H1 (cell line): ENCODE data around the gene ZNF561. TPM values are rescaled to one million over a fixed set of nuclear protein-coding genes. Genes with fewer than 3 reads are reported as not detected.

Experiments
- CTCF ChIA-PET: fragments of 300-600 bp; sonication (Branson Sonifier 250); formaldehyde crosslinking; loops from one replicate; lab custom pipeline; 2021; ENCODE audit not compliant: partially characterized antibody; lab: Charles Lee
- POLR2A ChIA-PET: fragments of 300-600 bp; sonication (Branson Sonifier 250); formaldehyde crosslinking; loops from one replicate; lab custom pipeline; 2021; ENCODE audit warnings: inconsistent platforms; ENCODE audit not compliant: partially characterized antibody; lab: Charles Lee
- DNase-seq, 2 experiments: peaks; one replicate each; pipeline versions ENCODE4 v3.0.0 to v3.0.0-alpha.2; 2010 to 2022; ENCODE audit warnings: low spot score in 2 of 2, low read depth in 1 of 2, mixed read lengths in 1 of 2
- FAIRE-seq: peaks from 2 replicates; lab custom pipeline; 2011; peaks lifted over from hg19 to GRCh38; lab: Jason Lieb, UNC
- H2AFZ ChIP-seq: 2 replicates; pipeline ENCODE4 v1.8.1; 2012; ENCODE audit warnings: low read length, inconsistent platforms
- H2AK5ac ChIP-seq: 2 replicates; pipeline ENCODE4 v1.6.1; 2013; ENCODE audit warnings: low read depth, low read length
- H2BK120ac ChIP-seq: replicated peaks from 2 replicates; pipeline ENCODE3; 2013; ENCODE audit warnings: low read depth, low read length, inconsistent platforms
- H2BK12ac ChIP-seq: 2 replicates; pipeline ENCODE4 v1.6.1; 2013; ENCODE audit warnings: low read depth, low read length
- H2BK15ac ChIP-seq: 2 replicates; pipeline ENCODE4 v1.6.1; 2013; ENCODE audit warnings: low read length
- H2BK20ac ChIP-seq: 2 replicates; pipeline ENCODE4 v1.6.1; 2013; ENCODE audit warnings: low read length
- H2BK5ac ChIP-seq: 2 replicates; pipeline ENCODE4 v1.6.1; 2013; ENCODE audit warnings: low read depth, low read length
- H3K14ac ChIP-seq: 2 replicates; pipeline ENCODE4 v1.6.1; 2013; ENCODE audit warnings: inconsistent platforms; ENCODE audit not compliant: insufficient read length
- H3K18ac ChIP-seq: 2 replicates; pipeline ENCODE4 v1.6.1; 2013; ENCODE audit warnings: low read length; ENCODE audit errors: extremely low read depth
- H3K23ac ChIP-seq: 2 replicates; pipeline ENCODE4 v1.6.1; 2013; ENCODE audit warnings: inconsistent platforms; ENCODE audit not compliant: insufficient read length
- H3K23me2 ChIP-seq: 2 replicates; pipeline ENCODE4 v1.6.1; 2013; ENCODE audit warnings: low read depth, low read length
- H3K27ac ChIP-seq: 2 replicates; pipeline ENCODE4 v1.6.1; 2011; ENCODE audit warnings: low read depth, low read length, inconsistent platforms
- H3K27me3 ChIP-seq, 4 experiments: replicated peaks in 1 of 4; 1 replicate in 1 of 4; 2 replicates in 3 of 4; pipeline versions ENCODE4 v1.6.1 to v1.8.1; 2011 to 2013; ENCODE audit warnings: low read length in 3 of 4, mild to moderate bottlenecking in 3 of 4, inconsistent platforms in 2 of 4, mixed read lengths in 2 of 4, moderate library complexity in 1 of 4; ENCODE audit not compliant: control insufficient read depth in 3 of 4, insufficient read depth in 3 of 4; ENCODE audit errors: extremely low read depth in 1 of 4
- H3K36me3 ChIP-seq, 4 experiments: 2 replicates each; pipeline versions ENCODE4 v1.6.1 to v1.8.1; 2011 to 2013; ENCODE audit warnings: mild to moderate bottlenecking in 4 of 4, low read length in 3 of 4, moderate library complexity in 2 of 4, control low read depth in 1 of 4, inconsistent platforms in 1 of 4; ENCODE audit not compliant: insufficient read depth in 4 of 4, control insufficient read depth in 2 of 4
- H3K4ac ChIP-seq: replicated peaks from 2 replicates; pipeline ENCODE3; 2013; ENCODE audit warnings: low read length, low read depth, mixed read lengths, inconsistent platforms; ENCODE audit not compliant: insufficient read length
- H3K4me1 ChIP-seq, 4 experiments: replicated peaks in 1 of 4; 1 replicate in 1 of 4; 2 replicates in 3 of 4; pipeline versions ENCODE4 v1.6.1 to v1.8.1; 2011 to 2013; ENCODE audit warnings: low read length in 3 of 4, inconsistent platforms in 2 of 4, mixed read lengths in 1 of 4; ENCODE audit not compliant: insufficient read depth in 4 of 4, control insufficient read depth in 3 of 4
- H3K4me2 ChIP-seq, 2 experiments: 2 replicates each; pipeline versions ENCODE4 v1.6.1 to v1.8.1; 2011 to 2013; ENCODE audit warnings: low read depth in 2 of 2, low read length in 2 of 2, control low read depth in 1 of 2, inconsistent platforms in 1 of 2, mild to moderate bottlenecking in 1 of 2; ENCODE audit not compliant: insufficient read depth in 1 of 2
- H3K4me3 ChIP-seq, 4 experiments: fragments of 200-600, 300-600 bp in 1 of 4; sonication (generic), shearing (Covaris generic), sonication (Bioruptor Twin) in 1 of 4; 2 replicates each; pipeline versions ENCODE4 v1.5.1 to v1.8.1; 2011 to 2016; ENCODE audit warnings: low read length in 4 of 4, low read depth in 3 of 4, control low read depth in 2 of 4, inconsistent platforms in 2 of 4, mild to moderate bottlenecking in 2 of 4, mixed read lengths in 1 of 4, moderate library complexity in 1 of 4; ENCODE audit not compliant: insufficient read depth in 2 of 4; ENCODE audit errors: extremely low read depth in 1 of 4
- H3K56ac ChIP-seq: replicated peaks from 2 replicates; pipeline ENCODE3; 2013; ENCODE audit warnings: low read depth, mild to moderate bottlenecking, mixed read lengths, low read length, inconsistent platforms; ENCODE audit not compliant: insufficient read length
- H3K79me1 ChIP-seq: 2 replicates; pipeline ENCODE4 v1.6.1; 2013; ENCODE audit warnings: low read depth, low read length, control low read depth
- H3K79me2 ChIP-seq, 2 experiments: 2 replicates each; pipeline versions ENCODE4 v1.6.1 to v1.8.1; 2012 to 2013; ENCODE audit warnings: low read length in 2 of 2, mild to moderate bottlenecking in 2 of 2, inconsistent platforms in 1 of 2; ENCODE audit not compliant: insufficient read depth in 2 of 2, control insufficient read depth in 1 of 2
- H3K9ac ChIP-seq, 4 experiments: replicated peaks in 1 of 4; 1 replicate in 1 of 4; 2 replicates in 3 of 4; pipeline versions ENCODE4 v1.6.1 to v1.8.1; 2011 to 2013; ENCODE audit warnings: low read depth in 3 of 4, low read length in 3 of 4, control low read depth in 2 of 4, mild to moderate bottlenecking in 2 of 4, moderate library complexity in 2 of 4, inconsistent platforms in 1 of 4; ENCODE audit errors: extremely low read depth in 1 of 4
- H3K9me3 ChIP-seq, 2 experiments: 2 replicates each; pipeline versions ENCODE4 v1.6.1 to v1.8.1; 2012 to 2013; ENCODE audit warnings: mild to moderate bottlenecking in 2 of 2, moderate library complexity in 2 of 2, control low read depth in 1 of 2, inconsistent platforms in 1 of 2, low read depth in 1 of 2, low read length in 1 of 2, mixed read lengths in 1 of 2; ENCODE audit not compliant: insufficient read depth in 2 of 2
- H4K20me1 ChIP-seq, 2 experiments: replicated peaks in 1 of 2; 2 replicates each; pipeline versions ENCODE3 to v1.8.1; 2011 to 2013; ENCODE audit warnings: inconsistent platforms in 2 of 2, low read length in 2 of 2, mild to moderate bottlenecking in 1 of 2; ENCODE audit not compliant: insufficient read depth in 2 of 2, control insufficient read depth in 1 of 2
- H4K5ac ChIP-seq: 2 replicates; pipeline ENCODE4 v1.6.1; 2013; ENCODE audit warnings: low read length, low read depth, mixed read lengths, inconsistent platforms; ENCODE audit not compliant: insufficient read length
- H4K8ac ChIP-seq: 2 replicates; pipeline ENCODE4 v1.8.0; 2013; ENCODE audit warnings: mild to moderate bottlenecking, moderate library complexity, low read length, inconsistent platforms; ENCODE audit not compliant: insufficient read depth; ENCODE audit errors: extremely low read depth
- H4K91ac ChIP-seq: replicated peaks from 2 replicates; pipeline ENCODE3; 2013; ENCODE audit warnings: low read length, mixed read lengths, inconsistent platforms; ENCODE audit not compliant: insufficient read length
- KDM4A ChIP-seq: IDR thresholded peaks from one replicate; pipeline ENCODE4 v1.7.1; 2012; ENCODE audit warnings: low read depth, mild to moderate bottlenecking, moderate library complexity, low read length, inconsistent platforms; ENCODE audit not compliant: severe bottlenecking
- TEAD4 ChIP-seq: IDR thresholded peaks from 2 replicates; pipeline ENCODE4 v1.6.1; 2012; ENCODE audit warnings: low read depth, low read length, inconsistent platforms, mixed read lengths
- WGBS, 2 experiments: shearing (Covaris generic) in 1 of 2; methylation state at CpG; one replicate each; pipeline versions ENCODE4 v1.1.6 to v1.1.7; 2013 to 2015; ENCODE audit warnings: low lambda C conversion rate in 2 of 2, mixed read lengths in 2 of 2, inconsistent platforms in 1 of 2, low coverage in 1 of 2, missing lambda C conversion rate in 1 of 2; ENCODE audit not compliant: insufficient replicate concordance in 2 of 2, insufficient coverage in 1 of 2, insufficient read length in 1 of 2; ENCODE audit errors: extremely low coverage in 1 of 2, missing lambda C conversion rate in 1 of 2; 5-methylcytosine and 5-hydroxymethylcytosine counted together
- polyA plus RNA-seq, 7 experiments: library from polyadenylated mRNA; depleted of rRNA in 3 of 7; stranded (reverse) in 5 of 7; unstranded in 2 of 7; fragments of >200 nt in 5 of 7; fragments of 200-250 nt in 2 of 7; gene quantifications; 1 replicate in 5 of 7; 2 replicates in 1 of 7; 4 replicates in 1 of 7; pipeline versions ENCODE4 v1.2.1 to v1.2.3, GENCODE V29; 2011 to 2013; ENCODE audit warnings: missing spikeins in 2 of 7, mixed read lengths in 2 of 7
- total RNA-seq: library from RNA; stranded (reverse); fragmentation: NEBNext Ultra II Directional; extraction: Animal tissue kit (Norgen Biotek cat#: 25700); gene quantifications from 2 replicates; pipeline ENCODE4 v1.2.1, GENCODE V29; 2021

ZNF561 gene
- total and polyA plus RNA-seq, 2 of the 8 experiments (the other 6 are each of a cell fraction or from before 2014, with no cell fraction given): 28.6 to 64.7 TPM

DNA sequence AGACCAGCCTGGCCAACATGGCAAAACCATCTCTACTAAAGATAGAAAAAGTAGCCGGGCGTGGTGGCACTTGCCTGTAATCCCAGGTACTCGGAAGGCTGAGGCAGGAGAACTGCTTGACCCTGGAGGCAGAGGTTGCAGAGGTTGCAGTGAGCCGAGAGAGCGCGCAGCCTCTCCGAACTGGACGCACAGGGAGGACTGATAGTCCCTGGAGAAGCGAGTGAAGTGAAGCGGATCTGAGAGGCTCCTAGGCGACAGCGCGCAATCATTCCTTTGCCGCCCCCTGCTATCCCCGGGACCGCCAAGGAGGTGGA lies 233 bp downstream of the ZNF561 start:
- Histone ChIP-seq H2BK20ac (no peak overlapping the region), H3K18ac (peak overlapping the region; percentile 36; the same call in 1 of the 2 replicates), H2BK12ac (peak overlapping the region; percentile 82; the same call in 1 of the 2 replicates), H2BK5ac (peak overlapping the region; percentile 98), H3K4me3 (peak overlapping the region; percentile 81 to 99 (median 94)), H3K4ac (peak overlapping the region; percentile 82), H4K20me1 (no peaks in the 10 kb centered on the region), H4K8ac (peak overlapping the region; percentile 99), H2BK120ac (no peak overlapping the region), H3K23me2 (peaks cover 4% of the 10 kb centered on the region), H3K79me1 (0 out of 2 replicates have a peak, but pooled peaks cover 2% of the 10 kb centered on the region), H2AK5ac (no peak overlapping the region), H4K91ac (peak overlapping the region; percentile 75), H3K9ac (peak overlapping the region; percentile 86 to 98 (median 97)), H3K56ac (peak overlapping the region; percentile 43), H2AFZ (peak overlapping the region; percentile 97; the same call in 1 of the 2 replicates), H2BK15ac (0 out of 2 replicates have a peak overlapping the region, but pooled peaks have one; percentile 12), H3K27me3 (no peaks in the 10 kb centered on the region), H3K23ac (no peak overlapping the region), H3K14ac (no peak overlapping the region), H3K9me3 (no peaks in the 10 kb centered on the region), H3K4me2 (peak overlapping the region; percentile 74 to 84), H3K79me2 (peaks cover 8 to 31% of the 10 kb centered on the region in 2 experiments), H3K27ac (peak overlapping the region; percentile 99), H3K4me1 (peaks cover 0 to 5% (median 3%) of the 10 kb centered on the region in 4 experiments; a peak in 3 of 7 replicates)
- 1% methylated on average over 16 of the region's 16 CpGs; no CpG with 5 or more reads in 1 of the 2 experiments for WGBS, 2 experiments
- FAIRE-seq: no peak
- ChIA-PET POLR2A (interaction anchor here (0.9 to 2.5 kb wide), 11 partner anchors 15 to 198 kb away, joined by 3 to 19 read pairs (median 4); partner anchors contain the start of genes FBXL12 and ZNF121), CTCF (no interaction called here)
- DNase-seq: no peak
- TF ChIP-seq KDM4A (peak; percentile 23), TEAD4 (no peak)
- TF ChIP-seq, all 59 proteins: peak for 1
- H3K36me3 ChIP-seq: peaks cover 16 to 36% (median 27%) of the 10 kb centered on the region in 4 experiments
- H4K5ac ChIP-seq: peak overlapping the region; percentile 70
